ENCODE data around the gene ZNF286A.

DNA sequence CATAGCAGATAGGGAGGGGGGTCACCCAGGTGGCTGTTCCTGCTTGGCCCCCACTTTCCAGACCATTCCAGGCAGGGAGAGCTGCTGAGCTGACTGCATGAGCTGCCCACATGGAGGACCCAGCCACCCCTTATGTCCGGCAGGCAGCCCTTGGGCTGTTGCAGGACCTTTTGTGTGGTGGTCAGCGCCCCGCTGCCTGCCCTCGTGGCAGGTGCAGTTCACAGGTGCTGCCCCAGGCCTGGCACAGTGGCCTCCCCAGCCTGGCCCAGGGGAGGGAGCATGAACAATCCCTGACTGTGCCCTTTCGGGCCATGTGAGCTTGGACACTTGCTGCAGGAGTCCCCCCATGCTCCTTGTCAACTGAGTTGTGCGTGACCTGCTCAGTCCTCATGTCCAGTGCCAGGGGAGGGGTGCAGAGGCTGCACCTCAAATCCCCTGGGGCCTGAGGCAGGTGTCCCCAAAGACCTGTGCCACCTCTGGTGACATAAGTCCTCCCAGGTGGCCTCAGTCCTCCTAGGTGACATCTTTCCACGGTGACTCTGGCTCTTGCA is 41.1 kb downstream of the ZNF286A start:
- TF ChIP-seq, protein P1, sequence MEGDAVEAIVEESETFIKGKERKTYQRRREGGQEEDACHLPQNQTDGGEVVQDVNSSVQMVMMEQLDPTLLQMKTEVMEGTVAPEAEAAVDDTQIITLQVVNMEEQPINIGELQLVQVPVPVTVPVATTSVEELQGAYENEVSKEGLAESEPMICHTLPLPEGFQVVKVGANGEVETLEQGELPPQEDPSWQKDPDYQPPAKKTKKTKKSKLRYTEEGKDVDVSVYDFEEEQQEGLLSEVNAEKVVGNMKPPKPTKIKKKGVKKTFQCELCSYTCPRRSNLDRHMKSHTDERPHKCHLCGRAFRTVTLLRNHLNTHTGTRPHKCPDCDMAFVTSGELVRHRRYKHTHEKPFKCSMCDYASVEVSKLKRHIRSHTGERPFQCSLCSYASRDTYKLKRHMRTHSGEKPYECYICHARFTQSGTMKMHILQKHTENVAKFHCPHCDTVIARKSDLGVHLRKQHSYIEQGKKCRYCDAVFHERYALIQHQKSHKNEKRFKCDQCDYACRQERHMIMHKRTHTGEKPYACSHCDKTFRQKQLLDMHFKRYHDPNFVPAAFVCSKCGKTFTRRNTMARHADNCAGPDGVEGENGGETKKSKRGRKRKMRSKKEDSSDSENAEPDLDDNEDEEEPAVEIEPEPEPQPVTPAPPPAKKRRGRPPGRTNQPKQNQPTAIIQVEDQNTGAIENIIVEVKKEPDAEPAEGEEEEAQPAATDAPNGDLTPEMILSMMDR (IDR thresholded peaks at IDR 0.05), result no peak
- no peak for TF ChIP-seq POLR2A (IDR thresholded peaks at IDR 0.05)
- no peak for TF ChIP-seq POLR2AphosphoS5 (IDR thresholded peaks at IDR 0.05)
- no peak for TF ChIP-seq EP300 (IDR thresholded peaks at IDR 0.05)
